ENCODE measurements around the gene INPP5A.
A peak's percentile ranks its signal among the peaks of the same experiment; 100 is the strongest.

Gene INPP5A

GRCh38 chr10:132666705-132667341 lies 129.2 kb downstream of the INPP5A start:
- POLR2A ChIA-PET = no interaction called here
- DNase-seq (ENCODE audit: low read depth, low spot score) = no peak
- CTCF ChIA-PET = interaction anchor here (1.3 to 4.2 kb wide), 5 partner anchors 11 to 208 kb away, joined by 3 to 32 read pairs (median 5); no protein-coding TSS in a partner anchor
- TF ChIP-seq CTCF (IDR thresholded peaks at IDR 0.05; ENCODE audit: insufficient read depth, low read length, missing control alignments) = no peak
- H3K4me3 ChIP-seq (ENCODE audit: low read depth, low read length) = no peak overlapping the region

- ChIA-PET CTCF (interaction anchor here (1.3 to 4.2 kb wide), 5 partner anchors 11 to 209 kb away, joined by 3 to 32 read pairs (median 5); no protein-coding TSS in a partner anchor), POLR2A (no interaction called here)
- no peak for TF ChIP-seq CTCF (IDR thresholded peaks at IDR 0.05; ENCODE audit: insufficient read depth, low read length, missing control alignments)
- DNase-seq (ENCODE audit: low read depth, low spot score) = peak; percentile 28
- H3K4me3 ChIP-seq (ENCODE audit: low read depth, low read length) = no peak overlapping the region
Observed at GRCh38 chr10:132667342-132668047, 129.9 kb downstream of the INPP5A start.

- ChIA-PET POLR2A (no interaction called here), CTCF (interaction anchor here (1.3 to 4.2 kb wide), 5 partner anchors 10 to 209 kb away, joined by 3 to 32 read pairs (median 5); no protein-coding TSS in a partner anchor)
- no peak for TF ChIP-seq CTCF (IDR thresholded peaks at IDR 0.05; ENCODE audit: insufficient read depth, low read length, missing control alignments)
- no peak overlapping the region; the same call in 1 of the 2 replicates for H3K4me3 ChIP-seq (ENCODE audit: low read depth, low read length)
- no peak for DNase-seq (ENCODE audit: low read depth, low spot score)
Observed at GRCh38 chr10:132668048-132668394, 130.4 kb downstream of the INPP5A start.

- DNase-seq (ENCODE audit: low read depth, low spot score) = no peak
- H3K4me3 ChIP-seq (ENCODE audit: low read depth, low read length) = no peak overlapping the region
- CTCF ChIA-PET = interaction anchor here (2.2 to 4.2 kb wide), 2 partner anchors 14 to 17 kb away, joined by 5 to 32 read pairs; no protein-coding TSS in a partner anchor
- POLR2A ChIA-PET = no interaction called here
- no peak for TF ChIP-seq CTCF (IDR thresholded peaks at IDR 0.05; ENCODE audit: insufficient read depth, low read length, missing control alignments)
Observed at GRCh38 chr10:132669208-132669861, 131.7 kb downstream of the INPP5A start.

- POLR2A ChIA-PET = no interaction called here
- CTCF ChIA-PET = interaction anchor here (0.6 kb wide), 1 partner anchor 442 kb away, joined by 3 read pairs; no protein-coding TSS in a partner anchor
- no peak for TF ChIP-seq CTCF (IDR thresholded peaks at IDR 0.05; ENCODE audit: insufficient read depth, low read length, missing control alignments)
Observed at GRCh38 chr10:132670546-132671227, 133.1 kb downstream of the INPP5A start.

More at GRCh38 chr10:132670546-132671227, 133.1 kb downstream of the INPP5A start:
- no peak overlapping the region for H3K4me3 ChIP-seq (ENCODE audit: low read depth, low read length)
- DNase-seq (ENCODE audit: low read depth, low spot score) = no peak
